NCI-H82 treated with DMSO at 0.1 percent for 48 hours (cell line): ENCODE data around the gene TBKBP1.

Experiments
- DNase-seq: peaks from one replicate; lab custom pipeline; 2025; ENCODE audit not compliant: unreplicated experiment; lab: John Stamatoyannopoulos, UW

Gene TBKBP1

DNA sequence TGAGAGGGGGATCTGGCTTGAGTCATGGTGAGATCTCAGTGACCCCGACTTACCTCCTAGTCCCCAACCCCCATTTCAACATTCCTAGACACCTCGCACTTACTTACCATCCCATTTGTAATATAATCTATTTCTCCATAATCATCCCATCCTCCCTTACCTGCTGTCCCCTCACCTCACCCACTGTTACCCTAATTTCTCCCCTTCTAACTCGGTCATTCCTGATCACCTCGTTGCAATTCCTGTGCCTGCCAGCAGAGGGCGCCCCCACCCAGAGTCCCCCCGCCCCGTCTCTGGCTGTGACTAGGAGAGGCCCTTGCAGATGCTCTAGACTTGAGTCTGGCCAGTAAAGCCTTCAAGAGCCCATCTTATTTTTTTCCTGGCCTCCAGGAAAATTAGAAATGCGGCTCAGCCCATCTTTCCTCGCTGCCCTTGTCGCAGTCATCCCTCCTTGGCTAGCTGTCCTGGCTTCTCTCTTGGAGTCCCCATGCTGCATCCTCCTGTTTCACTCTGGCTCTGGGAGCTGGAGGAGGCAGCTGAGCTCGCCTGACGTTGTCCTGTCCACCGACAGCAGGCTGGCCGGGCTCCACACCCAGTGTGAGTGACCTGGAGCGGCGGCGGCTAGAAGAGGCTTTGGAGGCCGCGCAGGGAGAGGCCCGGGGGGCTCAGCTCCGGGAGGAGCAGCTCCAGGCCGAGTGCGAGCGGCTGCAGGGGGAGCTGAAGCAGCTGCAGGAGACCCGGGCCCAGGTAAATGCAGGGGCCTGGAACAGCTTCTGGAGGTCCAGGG lies 5.0 kb downstream of the TBKBP1 start:
- peak; percentile 37 for DNase-seq

DNA sequence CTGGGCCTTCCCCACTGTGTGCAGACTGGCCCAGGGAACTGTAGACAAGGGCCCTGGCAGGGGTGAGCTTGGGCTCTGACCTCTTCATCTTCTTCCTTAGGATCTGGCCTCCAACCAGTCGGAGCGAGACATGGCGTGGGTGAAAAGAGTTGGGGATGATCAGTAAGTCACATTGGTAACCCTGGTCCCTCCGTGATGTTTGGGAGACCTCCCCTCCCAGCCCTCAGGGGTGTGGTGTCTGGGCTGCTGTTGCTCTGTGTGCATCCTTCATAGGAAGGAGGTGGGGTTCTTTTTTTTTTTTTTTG lies 5.5 kb downstream of the TBKBP1 start:
- no peak for DNase-seq

DNA sequence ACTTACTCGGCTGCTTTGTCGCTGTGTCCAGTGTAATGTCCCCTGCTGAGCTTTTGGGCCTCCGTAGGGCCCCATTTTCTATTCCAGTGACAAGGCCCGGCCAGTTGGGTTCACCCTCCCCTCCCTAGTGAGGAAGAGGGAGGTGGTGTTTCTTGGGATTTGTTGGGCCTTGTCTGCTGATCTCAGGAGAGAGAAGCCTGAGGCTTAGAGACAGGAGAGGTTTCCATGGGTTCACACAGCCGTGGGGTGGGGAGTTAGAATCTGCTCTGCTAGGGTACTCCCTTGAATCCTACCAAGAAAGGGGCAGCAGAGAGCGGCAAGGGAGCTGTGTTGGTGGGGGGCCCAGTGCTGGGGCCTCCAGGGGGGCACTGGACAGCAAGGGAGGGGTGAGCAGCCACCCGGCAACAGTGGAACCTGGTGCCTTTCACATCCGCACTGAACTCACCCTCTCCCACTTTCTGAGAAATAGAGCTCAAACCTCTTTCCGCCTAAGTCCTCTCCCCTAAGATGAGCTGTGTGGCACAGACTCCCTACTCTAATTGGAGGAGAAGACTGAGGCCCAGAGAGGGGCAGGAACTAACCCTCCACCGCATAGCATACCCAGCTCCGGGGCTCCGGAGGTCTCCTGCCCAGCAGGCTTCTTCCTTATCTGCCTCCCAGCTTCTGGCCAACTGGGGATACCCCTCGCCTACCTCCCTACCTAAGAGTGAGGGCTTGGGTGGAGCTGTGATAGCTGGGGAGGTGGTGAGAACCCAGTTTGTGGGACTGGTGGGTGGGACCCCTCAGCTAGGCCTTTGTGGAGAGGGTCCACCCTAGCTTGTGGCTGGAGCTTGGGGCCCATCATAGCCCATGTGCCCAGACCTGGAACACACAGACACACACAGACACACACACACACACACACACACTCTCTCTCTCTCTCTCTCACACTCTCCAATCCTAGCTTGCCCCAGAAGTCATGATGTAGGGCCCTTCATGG lies 6.8 kb downstream of the TBKBP1 start:
- no peak for DNase-seq

DNA sequence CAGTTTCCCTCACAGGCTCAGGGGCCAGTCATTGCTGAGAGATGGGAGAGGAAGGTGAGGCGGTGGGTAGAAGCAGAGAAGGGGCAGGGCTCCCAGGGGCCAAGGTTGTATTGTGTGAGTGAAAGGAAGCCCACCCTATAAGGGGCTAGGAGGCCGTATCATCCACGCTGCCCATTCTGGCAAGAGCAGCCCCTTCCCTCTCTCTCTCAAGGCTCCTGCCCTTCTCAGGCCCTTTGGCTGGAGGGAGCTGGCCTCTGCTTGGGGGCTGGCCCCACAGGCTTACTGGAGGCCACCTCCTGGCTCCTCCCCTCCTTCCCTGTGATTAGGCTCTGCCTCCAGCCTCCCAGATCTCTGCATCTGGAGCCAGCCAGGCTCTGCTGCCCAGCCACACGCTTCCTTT lies 7.6 kb downstream of the TBKBP1 start:
- no peak for DNase-seq

DNA sequence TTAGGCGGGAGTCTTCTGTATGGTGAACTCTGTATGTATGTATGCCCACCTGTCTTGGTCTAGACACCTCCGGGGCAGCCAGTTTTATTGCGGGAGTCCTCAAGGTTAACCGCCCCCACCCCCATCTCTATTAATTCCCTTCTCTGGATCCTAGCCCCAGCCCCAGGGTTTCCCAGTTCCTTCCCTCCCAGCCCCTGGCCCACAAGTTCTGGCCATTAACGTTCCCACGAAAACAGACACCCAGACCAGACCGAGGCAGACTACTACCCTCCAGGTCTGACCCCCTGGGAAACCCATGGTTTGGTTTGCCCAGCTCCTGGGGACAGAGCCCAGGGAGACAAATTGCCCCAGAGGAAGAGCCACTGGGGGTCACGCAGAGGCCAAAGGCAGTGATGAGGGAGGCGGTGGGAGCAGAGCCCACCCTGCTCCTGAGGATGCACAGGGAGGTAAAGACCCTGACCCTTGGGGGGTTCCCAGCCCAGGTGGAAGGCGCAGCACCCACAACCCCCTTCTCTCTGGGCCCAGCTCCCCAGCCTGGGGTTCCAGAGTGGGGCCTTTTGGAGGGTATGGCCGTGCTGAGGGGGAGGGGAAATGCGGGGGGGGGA lies 8.5 kb downstream of the TBKBP1 start:
- no peak for DNase-seq

DNA sequence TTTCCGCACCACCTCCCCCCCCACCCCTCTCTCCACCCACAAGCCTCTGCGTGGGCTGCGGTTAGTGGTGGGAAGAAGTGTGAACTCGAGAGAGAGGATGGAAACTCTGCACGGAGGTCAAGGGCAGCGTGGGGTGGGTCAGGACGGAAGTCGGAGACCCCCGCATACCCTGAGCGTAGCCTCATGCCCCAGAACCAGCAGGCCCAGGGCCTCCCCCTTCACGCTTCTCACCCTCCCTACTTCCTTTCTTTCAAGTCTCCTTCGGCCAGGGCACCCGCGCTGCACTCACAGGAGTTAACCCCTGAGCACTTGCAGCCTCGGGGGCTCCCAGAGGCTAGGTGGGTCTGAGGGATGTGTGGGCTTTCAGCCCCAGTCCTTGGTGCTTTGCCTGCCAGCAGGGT lies 9.2 kb downstream of the TBKBP1 start:
- DNase-seq, result no peak

DNA sequence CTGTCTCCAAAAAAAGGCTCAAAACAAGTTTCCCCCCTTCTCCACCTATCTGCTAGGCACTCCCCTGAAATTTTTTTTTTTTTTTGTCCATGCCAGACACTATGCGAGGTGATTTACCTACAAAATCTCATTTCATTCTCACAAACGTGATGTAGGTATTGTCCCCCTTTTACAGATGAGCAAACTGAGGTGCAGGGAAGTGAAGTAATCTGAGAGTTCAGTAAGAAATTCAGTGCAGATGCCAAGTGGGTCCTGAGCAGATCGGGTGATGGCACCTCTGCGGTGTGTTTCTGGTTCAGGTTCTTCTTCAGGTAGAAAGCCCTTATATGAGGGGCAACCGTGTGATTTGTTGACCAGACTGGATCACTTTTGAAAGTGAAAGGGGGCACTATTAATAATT lies 9.7 kb downstream of the TBKBP1 start:
- no peak for DNase-seq

DNA sequence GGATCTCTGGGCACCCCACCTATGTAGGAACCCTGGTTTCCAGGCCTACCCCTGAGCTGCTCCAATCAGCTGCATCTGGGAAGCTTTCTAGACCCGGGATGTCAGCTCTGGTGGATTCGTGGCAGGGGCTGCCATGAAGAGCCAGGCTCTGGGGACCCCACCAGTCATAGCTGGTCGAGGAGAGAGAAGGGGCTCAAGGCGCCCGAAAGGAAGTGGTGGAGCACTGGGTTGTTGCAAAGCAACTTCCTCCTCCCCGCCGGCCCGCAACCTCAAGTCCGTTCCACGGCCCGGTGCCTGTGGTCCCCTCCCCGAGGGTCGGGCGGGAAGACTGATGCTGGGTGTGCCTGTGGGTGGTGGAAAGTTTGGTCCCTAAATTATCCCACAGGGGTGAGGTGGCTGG lies 10.2 kb downstream of the TBKBP1 start:
- no peak for DNase-seq

DNA sequence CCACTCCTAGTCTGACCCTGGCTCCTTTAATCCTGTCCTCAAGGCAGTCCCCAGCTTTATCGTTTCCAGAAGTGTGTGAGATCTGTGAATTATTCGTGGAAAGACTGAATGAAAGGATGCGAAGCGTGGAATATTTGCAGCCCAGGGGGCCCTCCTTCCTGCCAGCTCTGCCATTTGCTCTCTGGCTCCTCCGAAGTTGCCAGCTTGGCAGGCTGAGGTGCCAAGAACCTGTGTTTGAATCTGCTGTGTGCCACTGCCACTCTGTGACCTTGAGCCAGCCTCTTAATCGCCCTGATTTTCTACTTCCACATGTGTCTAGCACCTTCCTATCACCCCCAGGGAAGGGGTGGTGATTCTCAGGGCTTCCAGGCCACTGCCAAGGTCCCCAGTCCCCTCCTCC lies 10.8 kb downstream of the TBKBP1 start:
- DNase-seq, result no peak

DNA sequence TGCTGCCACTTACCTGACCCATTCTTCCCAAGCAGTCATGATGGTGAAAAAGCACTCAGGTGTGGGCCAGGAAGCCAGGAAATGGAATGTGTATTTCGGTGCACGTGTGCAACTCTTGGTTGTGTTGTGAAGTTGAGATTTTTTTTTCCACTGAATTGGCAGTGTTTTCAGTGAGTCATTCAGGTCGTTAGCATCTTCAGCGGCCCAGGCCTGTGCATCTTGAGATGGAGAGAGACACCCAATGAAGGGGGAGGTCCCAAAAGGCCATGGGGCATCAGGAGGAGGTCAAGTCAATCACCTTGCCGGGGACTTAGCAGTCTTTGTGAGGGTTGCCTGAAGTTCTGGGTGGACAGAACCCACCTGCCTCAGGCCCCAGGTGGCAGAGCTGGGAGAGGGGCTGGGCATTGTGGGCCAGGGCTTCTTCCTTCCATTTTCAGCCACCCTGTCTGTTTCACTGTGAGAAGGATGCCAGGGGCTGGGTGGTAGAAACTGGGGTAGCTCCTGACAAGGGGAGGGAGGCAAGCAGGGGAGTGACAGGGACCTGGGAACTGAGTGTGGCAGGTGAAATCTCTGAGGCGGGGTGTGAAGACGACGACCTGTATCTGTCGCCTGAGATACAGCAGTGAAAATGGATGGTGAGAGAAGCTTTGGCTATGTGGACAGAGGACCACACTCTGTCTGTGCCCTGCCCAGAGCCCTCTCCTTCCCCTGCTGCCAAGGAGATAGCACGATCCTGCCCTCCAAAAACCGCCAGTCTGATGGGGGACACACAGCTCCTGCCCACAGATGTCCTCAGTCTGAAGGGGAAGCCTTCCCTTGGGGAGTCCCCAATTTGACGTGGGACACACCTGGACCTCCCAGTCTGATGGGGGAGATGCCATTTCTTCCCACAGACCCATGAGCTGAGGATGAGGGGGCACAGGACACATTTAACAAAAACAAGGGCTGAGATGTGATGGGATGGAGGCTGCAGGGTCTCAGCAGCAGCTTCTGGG lies 11.9 kb downstream of the TBKBP1 start:
- DNase-seq, result no peak

DNA sequence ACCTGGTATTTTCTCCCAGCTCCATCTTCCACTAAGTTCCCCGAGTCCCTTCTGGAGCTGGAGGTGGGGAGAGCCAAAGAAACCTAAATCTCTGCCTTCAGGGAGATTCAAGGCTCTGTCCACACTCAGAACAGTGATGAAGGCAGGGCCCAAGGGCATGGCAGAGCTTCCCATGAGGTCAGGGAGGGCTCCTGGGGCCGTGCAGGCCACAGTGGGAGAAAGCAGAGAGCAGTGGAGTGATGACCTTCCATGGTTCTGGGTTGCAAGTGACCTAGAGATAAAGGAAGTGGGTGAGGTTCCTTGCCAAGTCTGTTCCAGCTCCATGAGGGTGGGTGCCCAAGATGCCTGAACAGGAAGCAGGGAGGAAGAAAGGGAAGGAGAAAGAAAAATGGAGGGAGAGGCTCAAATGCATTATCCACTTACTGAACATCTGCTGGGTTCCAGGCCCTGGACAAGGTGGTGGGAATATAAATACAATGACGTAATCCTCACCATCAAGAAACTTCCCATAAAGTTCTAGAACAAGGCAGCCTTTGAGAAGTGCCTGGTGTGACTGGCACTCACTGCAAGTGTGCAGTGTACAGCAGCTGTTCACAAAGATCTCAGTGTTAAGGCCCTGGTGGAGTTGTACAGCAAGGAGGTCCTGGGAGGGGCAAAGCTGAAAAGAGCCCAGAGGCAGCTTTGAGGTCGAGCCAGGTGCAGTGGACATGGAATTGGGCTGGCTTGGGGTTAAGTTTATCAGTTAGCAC lies 13.3 kb downstream of the TBKBP1 start:
- peak; percentile 32 for DNase-seq

DNA sequence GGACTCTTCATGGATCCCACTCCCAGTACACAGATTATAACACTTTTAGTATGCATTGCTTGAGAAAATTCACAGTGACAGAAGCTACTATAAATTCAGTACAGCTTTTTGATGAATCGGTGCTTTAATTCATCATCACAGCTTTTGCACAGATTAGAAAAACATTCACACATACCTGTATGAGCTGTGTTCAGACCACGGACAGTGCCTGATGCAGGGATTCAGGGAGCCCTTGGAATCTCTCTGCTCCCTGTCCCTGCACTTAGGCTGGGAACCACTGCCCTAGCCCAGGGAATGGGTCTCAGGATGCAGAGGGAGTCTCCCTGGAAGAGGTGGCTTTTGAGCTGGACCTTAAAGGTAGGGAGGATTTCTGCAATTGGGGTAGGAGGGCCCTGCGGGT lies 13.9 kb downstream of the TBKBP1 start:
- no peak for DNase-seq

DNA sequence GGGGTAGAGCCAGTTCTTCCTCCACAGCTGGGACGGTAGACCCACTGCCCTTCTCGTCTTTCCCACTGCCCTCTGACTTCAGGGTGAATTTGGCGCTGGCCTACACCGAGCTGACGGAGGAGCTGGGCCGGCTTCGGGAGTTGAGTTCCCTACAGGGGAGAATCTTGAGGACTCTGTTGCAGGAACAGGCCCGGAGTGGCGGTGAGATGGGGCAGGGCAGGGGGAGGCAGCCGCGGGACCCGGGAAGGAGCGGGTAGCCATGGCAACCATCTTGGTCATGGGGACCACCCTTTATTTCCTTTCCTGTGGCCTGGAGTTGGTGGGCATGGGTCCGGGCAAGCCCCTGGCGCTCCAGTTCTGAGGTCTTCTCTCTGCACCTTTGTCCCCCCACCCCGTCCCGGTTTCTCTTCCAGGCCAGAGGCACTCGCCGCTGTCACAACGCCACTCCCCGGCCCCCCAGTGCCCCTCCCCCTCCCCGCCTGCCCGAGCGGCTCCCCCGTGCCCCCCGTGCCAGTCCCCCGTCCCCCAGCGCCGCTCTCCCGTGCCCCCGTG lies 14.4 kb downstream of the TBKBP1 start:
- no peak for DNase-seq

DNA sequence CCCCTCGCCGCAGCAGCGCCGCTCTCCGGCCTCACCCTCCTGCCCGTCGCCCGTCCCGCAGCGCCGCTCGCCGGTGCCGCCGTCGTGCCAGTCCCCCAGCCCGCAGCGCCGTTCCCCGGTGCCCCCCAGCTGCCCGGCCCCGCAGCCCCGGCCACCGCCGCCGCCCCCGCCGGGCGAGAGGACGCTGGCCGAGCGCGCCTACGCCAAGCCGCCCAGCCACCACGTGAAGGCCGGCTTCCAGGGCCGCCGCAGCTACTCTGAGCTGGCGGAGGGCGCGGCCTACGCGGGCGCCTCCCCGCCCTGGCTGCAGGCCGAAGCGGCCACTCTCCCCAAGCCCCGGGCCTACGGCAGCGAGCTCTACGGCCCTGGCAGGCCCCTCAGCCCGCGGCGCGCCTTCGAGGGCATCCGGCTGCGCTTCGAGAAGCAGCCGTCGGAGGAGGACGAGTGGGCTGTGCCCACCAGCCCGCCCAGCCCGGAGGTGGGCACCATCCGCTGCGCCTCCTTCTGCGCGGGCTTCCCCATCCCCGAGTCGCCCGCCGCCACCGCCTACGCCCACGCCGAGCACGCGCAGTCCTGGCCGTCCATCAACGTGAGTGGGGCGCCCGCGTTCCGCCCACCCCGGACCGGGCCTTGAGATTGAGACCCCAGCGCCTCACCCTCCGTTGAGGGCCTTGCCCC lies 15.0 kb downstream of the TBKBP1 start:
- no peak for DNase-seq

DNA sequence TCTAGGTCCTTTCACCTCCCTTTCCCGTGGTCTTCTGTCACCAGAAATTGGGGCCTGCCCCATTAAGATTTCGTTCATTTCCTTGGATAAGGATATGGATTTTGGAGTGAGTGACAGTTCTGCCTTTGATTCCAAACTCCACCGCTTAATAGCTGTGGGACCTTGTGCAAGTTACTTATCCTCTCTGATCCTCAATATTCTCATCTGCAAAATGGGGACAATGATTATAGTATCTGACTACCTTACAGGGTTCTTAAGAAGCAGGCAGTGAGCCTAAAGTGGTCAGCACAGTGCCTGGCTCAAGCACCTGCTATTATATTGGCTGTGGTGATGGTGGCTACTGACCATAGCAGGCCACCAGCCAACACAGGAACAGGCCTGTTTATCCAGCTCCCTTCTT lies 15.6 kb downstream of the TBKBP1 start:
- no peak for DNase-seq

DNA sequence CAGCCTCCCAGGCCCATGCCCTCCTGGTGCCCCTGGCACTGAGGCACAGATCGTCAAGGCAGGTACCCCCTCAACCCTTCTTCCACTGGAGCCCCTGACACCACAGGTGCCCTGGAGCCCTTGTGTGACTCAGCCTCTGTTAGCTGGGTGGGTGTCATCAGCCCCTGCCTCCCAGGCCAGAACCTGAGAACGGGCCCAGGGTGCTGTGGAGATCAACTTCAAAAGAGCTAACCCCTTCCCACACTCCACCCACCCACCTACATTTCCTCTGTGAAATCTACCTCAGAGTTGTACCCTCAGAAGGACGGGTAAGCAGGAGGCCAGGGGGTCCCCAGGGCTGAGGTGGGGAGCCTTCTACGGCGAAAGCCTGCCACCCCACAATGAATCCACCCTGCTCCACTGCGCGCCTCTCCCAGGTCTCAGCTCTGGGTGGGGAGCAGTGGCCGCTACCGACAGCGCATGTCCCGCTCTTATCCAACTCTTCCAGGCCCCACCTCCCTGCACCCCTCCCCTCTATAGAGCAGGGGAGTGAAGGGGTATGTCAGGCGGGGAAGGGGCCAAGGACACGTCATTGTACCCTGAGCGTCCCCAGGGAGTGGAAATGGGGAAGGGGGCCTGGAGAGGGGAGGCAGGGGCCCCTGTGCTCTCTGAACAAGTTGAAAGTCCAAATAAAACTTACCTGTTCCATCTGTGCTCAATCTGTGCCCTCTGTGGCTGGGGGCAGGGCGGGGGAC lies 17.6 kb downstream of the TBKBP1 start:
- no peak for DNase-seq

DNA sequence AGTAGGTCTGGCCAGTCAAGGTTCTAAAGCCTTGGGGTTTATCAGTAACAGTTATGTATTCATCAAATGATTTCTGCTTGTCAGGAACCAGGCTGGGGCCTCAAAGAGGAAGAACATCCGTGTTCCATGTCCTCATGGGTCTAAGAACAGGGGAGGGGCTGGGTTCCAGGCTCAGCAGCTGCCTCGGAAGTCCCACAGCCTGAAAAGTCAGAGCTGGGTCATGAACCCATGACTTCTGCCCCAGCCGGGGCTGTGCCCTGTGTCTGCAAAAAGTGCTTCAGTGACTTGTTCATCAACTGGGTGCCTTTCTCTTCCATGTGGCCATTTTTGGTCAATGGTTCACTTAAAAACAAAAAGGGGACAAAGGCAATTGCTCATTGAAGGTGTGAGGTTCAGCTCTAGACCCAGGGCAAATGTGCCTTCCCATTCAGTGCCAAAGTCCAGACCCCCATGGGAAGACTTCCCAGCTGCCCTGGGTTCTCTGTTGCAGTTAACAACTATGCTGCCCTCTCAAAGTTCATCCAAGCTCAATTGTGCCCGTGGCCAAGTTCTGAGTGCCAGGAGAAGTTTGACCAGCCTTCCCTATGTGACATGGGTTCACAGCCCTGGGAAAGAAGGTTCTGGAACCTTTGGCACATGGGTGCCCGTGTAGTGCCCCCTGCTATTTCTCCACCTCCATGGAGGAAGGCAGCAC lies 18.5 kb downstream of the TBKBP1 start:
- no peak for DNase-seq
